NCI-H1436 treated with DMSO at 0.1 percent for 48 hours (cell line): ENCODE data around the gene HPSE2.

Source experiments
- DNase-seq: peaks from one replicate; lab custom pipeline; 2025; lab: John Stamatoyannopoulos, UW

HPSE2 gene

DNA sequence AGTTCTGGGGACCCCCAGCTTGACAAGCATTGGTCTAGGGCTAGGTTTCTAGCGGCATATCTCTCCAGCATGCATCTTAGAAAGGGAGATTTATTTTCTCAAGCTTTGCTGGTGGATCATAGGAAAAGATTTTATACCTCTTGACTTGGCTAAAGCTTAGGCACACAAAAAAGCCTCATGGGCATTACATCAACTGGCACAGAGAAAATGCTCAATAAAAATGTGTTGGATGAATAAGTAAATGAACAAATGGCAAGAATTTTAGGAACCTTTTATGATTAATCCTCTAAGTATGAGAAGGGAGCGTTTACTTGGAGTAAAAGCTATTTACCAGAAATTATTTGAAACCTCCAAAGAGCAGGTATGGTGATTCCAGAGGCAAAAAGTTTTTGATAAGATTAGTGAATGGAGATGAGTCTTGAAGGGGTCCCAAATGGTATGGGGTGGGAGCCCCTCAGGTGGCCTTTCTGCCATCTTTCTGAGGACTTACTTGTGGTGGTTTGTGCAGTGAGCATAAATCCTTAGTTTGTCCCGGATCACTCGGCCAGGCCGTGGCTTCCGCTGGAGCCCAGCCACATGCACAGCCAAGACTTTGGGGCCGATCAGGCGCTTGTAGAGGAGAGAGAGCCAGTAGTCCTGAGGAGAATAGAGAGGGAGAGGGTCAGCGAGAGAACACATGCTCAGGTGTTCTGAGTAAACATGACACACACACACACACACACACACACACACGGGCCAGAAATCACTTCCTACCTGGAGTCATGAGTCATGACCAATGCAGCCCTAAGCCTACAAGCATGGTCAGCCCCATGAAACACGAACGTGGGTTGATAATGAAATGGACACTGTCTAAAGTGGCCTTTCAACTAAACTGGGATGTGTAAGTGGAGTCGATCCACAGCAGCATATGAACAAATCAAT lies 745.8 kb downstream of the HPSE2 start:
- DNase-seq: no peak

GRCh38 chr10:98488669-98489430 lies 746.8 kb downstream of the HPSE2 start:
- DNase-seq: no peak

DNA sequence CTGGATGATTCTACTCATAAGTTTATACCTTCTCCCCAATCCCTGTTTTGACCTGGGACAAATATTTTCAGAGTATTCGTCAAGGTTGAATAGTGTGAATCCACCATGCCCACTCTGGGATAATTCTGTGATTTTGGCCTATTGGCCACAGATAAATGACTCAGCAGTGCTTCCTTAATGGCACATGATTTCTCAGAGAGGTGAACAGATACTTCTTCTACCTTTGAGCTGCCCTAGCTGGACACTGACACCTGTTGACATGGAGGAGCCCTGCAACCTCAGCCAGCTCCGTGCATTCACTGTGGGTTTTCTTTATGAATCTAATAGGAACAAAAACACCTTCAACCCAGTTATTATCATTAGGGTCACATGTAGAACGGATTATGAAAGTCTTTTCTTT lies 748.0 kb downstream of the HPSE2 start:
- DNase-seq: no peak

GRCh38 chr10:98486421-98486820 lies 749.2 kb downstream of the HPSE2 start:
- DNase-seq: no peak

- DNase-seq: no peak
Observed at GRCh38 chr10:98485959-98486358, 749.7 kb downstream of the HPSE2 start.

DNA sequence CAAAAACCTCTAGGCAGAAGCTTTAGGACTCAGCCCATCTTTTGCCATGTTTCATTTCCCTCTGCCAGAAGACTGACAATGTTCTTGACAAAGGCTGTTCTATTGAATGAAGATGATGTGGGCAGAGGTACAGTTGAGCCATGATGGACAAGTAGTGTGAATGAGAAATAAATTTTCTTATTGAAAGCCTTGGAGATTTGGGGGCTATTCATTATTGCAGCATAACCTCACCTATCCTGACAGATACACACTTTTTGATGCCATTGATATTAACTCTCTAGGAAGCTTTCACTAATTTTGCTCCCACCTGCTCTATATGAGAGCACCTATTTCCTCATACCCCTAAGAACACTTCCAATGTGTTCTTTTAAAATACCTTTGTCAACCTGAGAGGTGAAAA lies 752.0 kb downstream of the HPSE2 start:
- DNase-seq: no peak

DNA sequence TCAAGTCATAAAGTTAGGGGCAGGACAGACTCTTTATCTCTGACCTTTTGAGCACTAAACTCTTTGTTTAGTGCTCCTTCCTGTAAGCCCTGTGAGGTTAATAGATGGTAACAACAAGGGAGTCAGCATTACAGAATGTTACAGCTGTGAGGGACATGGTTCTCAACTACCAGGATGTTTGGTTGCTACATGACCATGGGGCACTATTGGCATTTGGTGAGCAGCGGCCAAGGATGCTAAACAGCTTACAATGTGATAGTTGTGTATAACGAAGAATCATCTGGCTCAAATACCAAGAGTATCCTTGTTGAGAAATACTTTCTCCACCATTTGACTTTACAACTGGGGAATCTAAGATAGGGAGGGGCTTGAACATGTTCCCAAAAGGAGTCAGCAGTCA lies 753.6 kb downstream of the HPSE2 start:
- no peak for DNase-seq

DNA sequence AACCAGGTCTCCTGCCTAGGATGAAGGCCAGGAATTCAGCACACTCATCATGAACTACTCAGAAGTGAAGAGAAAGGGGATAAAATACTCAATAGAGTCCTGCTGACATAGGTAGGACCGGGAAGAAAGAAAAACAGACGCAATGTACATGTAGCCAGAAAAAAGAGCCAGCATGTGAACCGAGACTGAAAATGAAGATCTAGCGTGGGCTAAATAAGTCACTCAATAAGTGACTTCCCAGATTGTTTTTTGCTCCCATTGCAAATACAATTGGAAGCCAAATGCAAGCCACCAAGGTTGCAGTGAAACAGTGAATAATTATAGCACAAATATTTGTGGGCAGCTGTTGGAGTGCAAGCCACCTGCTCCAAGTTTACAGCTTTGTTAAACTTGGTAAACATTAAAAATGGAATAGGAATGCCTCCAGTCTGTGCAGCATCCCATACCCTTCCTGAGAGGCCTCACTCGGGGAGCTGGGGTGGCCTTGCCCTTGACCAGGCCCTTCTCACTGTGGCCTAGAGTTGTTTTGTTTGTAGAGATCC lies 754.2 kb downstream of the HPSE2 start:
- DNase-seq: no peak

DNA sequence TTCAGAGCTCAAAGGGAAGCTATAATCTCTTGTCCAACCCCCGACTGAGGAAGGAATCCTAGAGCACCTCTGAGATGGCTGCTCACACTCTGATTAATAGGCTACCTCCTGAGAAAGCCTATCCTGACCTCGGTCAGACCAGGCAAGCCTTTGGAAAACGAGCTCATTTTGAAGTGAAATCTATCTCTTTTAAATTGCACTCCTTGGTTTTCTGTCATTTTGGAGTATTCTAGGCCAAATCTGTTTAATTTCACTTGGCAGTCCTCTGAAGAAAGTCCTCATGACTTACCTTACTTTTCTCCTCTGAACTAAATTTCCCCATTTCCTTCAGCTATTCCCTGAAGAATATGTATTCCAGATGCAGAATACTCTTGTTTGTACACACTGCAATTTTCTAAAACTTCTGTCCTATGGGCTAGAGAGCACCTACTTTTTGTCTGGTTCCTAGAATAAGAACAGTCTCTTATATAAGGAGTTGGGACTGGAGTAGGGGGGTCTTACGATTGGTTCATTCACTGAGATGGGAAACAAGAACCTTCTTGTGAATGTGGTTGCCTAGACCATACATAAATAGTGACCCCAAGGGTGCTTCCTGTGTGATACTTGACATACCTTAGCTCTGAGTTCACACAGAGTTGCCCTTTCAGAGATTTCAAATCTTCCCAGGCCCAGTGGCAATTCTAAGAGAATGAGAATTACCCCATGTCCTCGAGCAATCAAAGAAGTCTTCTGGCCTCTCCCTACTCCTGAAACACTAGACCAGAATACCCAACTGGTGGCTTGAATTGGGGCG lies 757.0 kb downstream of the HPSE2 start:
- no peak for DNase-seq

GRCh38 chr10:98477861-98478260 lies 757.8 kb downstream of the HPSE2 start:
- DNase-seq: no peak

- DNase-seq: no peak
Observed at GRCh38 chr10:98474628-98475027, 761.0 kb downstream of the HPSE2 start.

DNA sequence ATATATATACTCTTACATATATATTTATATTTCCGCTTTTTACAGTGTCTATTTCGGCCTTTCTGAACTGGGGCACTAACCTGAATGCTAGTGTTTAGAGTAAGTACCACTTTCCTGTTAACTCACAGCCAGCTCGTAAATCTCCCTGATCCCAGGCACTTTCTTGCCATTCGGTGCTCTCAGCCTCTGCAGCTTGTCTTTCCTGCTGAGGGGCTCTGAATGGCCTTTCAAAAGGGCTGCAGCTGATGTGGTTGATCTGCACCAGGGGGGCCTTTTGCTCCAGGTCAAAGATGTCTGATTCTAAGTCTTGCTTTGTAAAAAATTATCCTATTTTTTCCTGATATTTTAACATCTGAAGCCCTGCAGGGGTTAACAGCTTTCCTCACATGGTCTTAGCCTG lies 763.5 kb downstream of the HPSE2 start:
- no peak for DNase-seq

DNA sequence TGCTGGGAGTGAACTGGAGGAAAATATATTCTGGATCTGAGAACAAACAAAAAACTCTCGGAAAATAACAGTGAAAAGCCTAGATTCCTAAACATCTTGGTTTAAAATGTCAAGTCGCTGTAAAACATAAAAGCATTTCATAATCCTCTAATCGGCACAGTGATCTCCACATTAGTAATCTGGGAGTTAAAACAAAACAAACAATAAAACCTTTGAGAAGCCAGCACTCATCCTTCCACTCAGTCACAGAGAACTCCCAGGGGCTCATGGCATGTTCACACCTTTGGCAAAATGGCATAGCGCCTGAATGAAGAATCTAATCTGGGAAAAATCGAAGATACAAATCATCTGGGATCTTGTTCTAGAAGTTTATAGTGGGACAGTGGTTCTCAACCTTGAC lies 764.8 kb downstream of the HPSE2 start:
- DNase-seq: no peak

DNA sequence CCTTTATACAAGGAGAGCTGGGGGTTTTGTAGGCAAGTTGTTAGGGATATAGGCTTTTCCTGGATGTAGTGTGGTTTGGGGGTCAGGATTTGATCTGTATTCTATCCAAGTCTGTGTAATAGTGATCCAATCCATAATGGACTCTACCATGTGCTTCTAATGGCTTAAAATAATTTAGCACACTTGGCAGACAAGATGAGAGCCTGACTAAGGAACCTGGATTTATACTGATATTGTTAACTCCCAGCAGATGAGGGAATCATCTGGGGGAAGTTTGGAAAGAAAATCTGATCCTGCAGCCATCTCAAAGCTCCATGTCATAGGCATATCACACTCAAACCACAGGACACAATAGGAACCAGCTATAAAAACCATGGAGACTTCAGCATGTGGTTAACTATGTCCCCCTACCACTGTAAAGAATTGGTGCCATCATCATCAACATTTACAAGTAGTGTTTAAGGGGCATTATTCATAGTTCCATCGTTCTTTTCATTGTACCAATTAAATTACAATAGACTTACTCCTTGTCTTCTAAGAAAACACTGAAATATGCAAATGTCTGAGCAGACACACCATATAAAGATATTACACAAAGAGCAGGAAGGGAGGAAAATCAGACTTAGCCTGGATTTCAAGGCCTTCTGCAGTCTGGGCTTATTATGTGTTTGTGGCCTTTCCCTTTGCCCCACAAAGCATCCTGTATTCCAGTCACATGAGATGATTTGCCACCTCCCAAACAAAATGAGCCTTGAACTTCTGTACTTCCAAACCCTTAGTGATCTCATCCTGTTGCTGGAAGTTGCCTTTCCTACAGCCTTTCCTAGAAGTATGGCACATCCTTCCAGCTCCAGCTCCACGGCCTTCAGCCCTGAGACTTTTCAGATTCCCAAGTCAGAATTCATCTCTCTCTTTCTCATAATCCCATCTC lies 766.4 kb downstream of the HPSE2 start:
- no peak for DNase-seq

DNA sequence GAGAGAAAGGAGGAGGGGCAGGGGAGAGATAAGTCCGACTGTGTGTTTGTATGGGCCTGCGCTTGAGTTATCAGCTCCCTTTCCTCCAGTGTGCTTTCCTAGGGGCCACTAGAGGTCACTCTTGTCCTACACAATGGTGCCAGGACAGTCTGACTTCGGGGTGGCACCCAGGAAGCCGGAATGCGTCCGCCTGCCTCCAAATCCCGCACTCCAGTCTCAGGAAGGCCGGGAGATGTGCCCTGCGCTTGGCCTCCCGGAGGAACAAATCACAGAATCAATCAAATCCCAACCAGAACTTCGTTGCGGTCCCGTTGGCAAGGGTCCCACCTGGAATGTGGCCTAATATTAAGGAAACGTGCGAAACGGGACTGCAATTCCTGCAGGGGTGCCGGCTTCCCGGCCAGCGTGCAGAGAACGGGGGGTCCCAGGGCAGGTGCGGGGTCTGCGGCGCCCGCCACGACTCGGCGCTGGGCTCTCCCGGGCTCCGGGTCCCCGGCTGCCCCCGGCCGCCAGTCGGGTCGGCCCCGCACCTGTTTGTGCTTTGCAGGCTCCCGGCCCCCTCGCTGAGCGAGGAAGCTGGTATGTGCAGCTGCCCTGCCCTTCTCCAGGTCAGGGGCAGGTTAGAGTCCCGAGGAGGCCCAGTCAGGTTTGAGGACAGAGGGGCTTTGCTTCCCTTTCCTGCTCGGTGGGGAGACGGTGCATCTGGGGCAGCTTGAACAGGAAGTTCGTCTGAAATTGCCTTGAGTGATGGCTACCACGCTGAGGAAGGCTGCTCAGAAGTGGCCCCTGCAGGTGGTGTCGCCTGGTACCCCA lies 767.9 kb downstream of the HPSE2 start:
- peak; percentile 21 for DNase-seq

DNA sequence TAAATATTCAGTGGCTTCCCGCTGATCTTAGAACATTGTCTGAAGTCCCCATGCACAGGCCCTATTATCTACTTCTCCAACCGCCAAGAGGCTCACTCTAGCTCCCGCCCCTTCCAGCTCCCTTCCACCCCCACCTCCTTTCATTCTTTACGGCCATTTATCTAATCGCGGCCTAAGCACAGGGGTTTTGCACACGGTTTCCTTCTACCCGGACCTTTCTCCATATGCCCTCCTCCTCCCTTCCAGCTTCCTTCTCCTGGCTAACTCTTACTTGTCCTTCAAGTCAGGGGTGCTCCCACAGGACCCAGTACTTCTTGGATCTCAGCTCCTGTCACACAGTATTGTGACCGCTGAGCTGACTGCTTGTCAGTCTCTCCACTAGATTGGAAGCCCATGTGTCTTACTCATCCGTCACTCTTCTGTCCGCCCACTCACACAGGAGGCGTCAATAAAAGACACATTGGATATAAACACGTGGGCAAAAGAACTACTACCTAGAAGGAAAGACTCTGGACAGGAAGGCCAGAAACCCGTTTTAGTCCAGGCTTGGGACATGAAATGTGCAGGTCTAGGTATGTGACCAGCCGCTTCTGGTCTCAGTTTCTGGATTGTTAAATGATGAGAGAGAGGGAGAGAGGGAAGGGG lies 768.7 kb downstream of the HPSE2 start:
- no peak for DNase-seq

- no peak for DNase-seq
Observed at GRCh38 chr10:98465866-98466265, 769.8 kb downstream of the HPSE2 start.

- DNase-seq: no peak
Observed at GRCh38 chr10:98463976-98464754, 771.5 kb downstream of the HPSE2 start.

- no peak for DNase-seq
Observed at GRCh38 chr10:98463016-98463415, 772.6 kb downstream of the HPSE2 start.
